ENCODE measurements around the gene A4GALT. TPM values are rescaled to one million over a fixed set of nuclear protein-coding genes. Genes with fewer than 3 reads are reported as not detected.

The A4GALT gene
- total and polyA plus RNA-seq, 10 of the 15 experiments (the other 5 are each of a cell fraction or from before 2014, with no cell fraction given) = 0.04 to 3.9 (median 2.3) TPM; not detected in 1

GRCh38 chr22:42648368-42649245, 72.1 kb downstream of the A4GALT start (continued):
- TF ChIP-seq BCLAF1 (IDR thresholded peaks at IDR 0.05) = no peak
- TF ChIP-seq USF1 (IDR thresholded peaks at IDR 0.05; ENCODE audit: borderline replicate concordance, extremely low read length, insufficient read depth, low read depth, low read length) = no peak
- TF ChIP-seq NR2C2 (IDR thresholded peaks at IDR 0.05; ENCODE audit: borderline replicate concordance, control insufficient read depth, insufficient read length, low read depth) = no peak
- TF ChIP-seq BRCA1 (IDR thresholded peaks at IDR 0.05; ENCODE audit: low read depth, low read length) = no peak
- TF ChIP-seq RBBP5 (conservative IDR thresholded peaks at IDR 0.05) = no peak
- no peak for TF ChIP-seq CUX1 (IDR thresholded peaks at IDR 0.05; ENCODE audit: insufficient replicate concordance, low read depth, low read length)
- 0 out of 2 replicates have a peak, but pooled peaks have one; percentile 14 for TF ChIP-seq TARDBP (IDR thresholded peaks at IDR 0.05; ENCODE audit: borderline replicate concordance)
- TF ChIP-seq CREB1 (IDR thresholded peaks at IDR 0.05; ENCODE audit: low read depth) = peak; percentile 60; the same call in 1 of the 2 replicates
- 0 out of 2 replicates have a peak, but pooled peaks have one; percentile 32 for TF ChIP-seq MTA2 (IDR thresholded peaks at IDR 0.05; ENCODE audit: low read depth)
- TF ChIP-seq IKZF2 (IDR thresholded peaks at IDR 0.05) = peak; percentile 26 to 41; a peak in 2 of 4 replicates
- TF ChIP-seq CHD1 (IDR thresholded peaks at IDR 0.05; ENCODE audit: low read depth, low read length) = no peak
- TF ChIP-seq STAT1 (conservative IDR thresholded peaks at IDR 0.05) = no peak
- TF ChIP-seq BCL11A (IDR thresholded peaks at IDR 0.05; ENCODE audit: low read depth, low read length) = no peak
- peak; percentile 66; the same call in 1 of the 2 replicates for TF ChIP-seq POLR2AphosphoS5 (IDR thresholded peaks at IDR 0.05; ENCODE audit: low read length)
- TF ChIP-seq RCOR1 (conservative IDR thresholded peaks at IDR 0.05; ENCODE audit: low read depth, low read length) = no peak
